HG02884 (cell line): ENCODE results near the gene ING5.

ENCODE experiments used
- ATAC-seq: cut with Tn5 transposase; IDR thresholded peaks from one replicate; pipeline ENCODE4 v1.9.1; 2021; ENCODE audit warnings: mild to moderate bottlenecking, moderate library complexity; ENCODE audit not compliant: unreplicated experiment

ING5 gene

GRCh38 chr2:241774419-241775222 is 72.8 kb downstream of the ING5 start:
- ATAC-seq: no peak

- ATAC-seq: no peak
These were observed 73.7 kb downstream of the ING5 start for GRCh38 chr2:241775223-241776177.

GRCh38 chr2:241776336-241777169 is 74.7 kb downstream of the ING5 start, which contains the start of gene GAL3ST2:
TSS of gene GAL3ST2 (plus strand) at chr2:241776822. CDS start at chr2:241776956, 134 bp downstream.
- ATAC-seq: no peak

- ATAC-seq: no peak
These were observed 75.4 kb downstream of the ING5 start for GRCh38 chr2:241777170-241777685.

GRCh38 chr2:241777686-241778627 is 76.1 kb downstream of the ING5 start:
- no peak for ATAC-seq
